ES-I3 (cell line): ENCODE data around the gene PRR23C.

Experiments used
- H3K36me3 ChIP-seq: 2 replicates; pipeline ENCODE4 v1.6.1; 2013; ENCODE audit warnings: mild to moderate bottlenecking, low read length, control low read depth, moderate library complexity; ENCODE audit not compliant: insufficient read depth
- H3K4me1 ChIP-seq: 2 replicates; pipeline ENCODE4 v1.6.1; 2013; ENCODE audit warnings: mild to moderate bottlenecking, control low read depth, low read length; ENCODE audit not compliant: insufficient read depth
- H3K9ac ChIP-seq: 2 replicates; pipeline ENCODE4 v1.6.1; 2013; ENCODE audit warnings: low read depth, mild to moderate bottlenecking, low read length, moderate library complexity
- H3K9me3 ChIP-seq: 2 replicates; pipeline ENCODE4 v1.6.1; 2013; ENCODE audit warnings: mild to moderate bottlenecking, low read length, moderate library complexity; ENCODE audit not compliant: control insufficient read depth, insufficient read depth

The PRR23C gene

GRCh38 chr3:139020868-139021234 lies 23.8 kb downstream of the PRR23C start, which contains the start of gene PRR23B:
TSS of gene PRR23B (minus strand) at chr3:139020926. CDS start at chr3:139020661, 265 bp downstream.
- Histone ChIP-seq H3K9me3 (no peaks in the 10 kb centered on the region), H3K9ac (no peak within 1 kb of the TSS), H3K36me3 (no peaks in the 10 kb centered on the region), H3K4me1 (no peaks in the 10 kb centered on the region)

- no peaks in the 10 kb centered on the region for H3K4me1 ChIP-seq
- H3K9ac ChIP-seq = no peak overlapping the region
- no peaks in the 10 kb centered on the region for H3K36me3 ChIP-seq
- no peaks in the 10 kb centered on the region for H3K9me3 ChIP-seq
Observed at GRCh38 chr3:139020036-139020867, 24.4 kb downstream of the PRR23C start.

DNA sequence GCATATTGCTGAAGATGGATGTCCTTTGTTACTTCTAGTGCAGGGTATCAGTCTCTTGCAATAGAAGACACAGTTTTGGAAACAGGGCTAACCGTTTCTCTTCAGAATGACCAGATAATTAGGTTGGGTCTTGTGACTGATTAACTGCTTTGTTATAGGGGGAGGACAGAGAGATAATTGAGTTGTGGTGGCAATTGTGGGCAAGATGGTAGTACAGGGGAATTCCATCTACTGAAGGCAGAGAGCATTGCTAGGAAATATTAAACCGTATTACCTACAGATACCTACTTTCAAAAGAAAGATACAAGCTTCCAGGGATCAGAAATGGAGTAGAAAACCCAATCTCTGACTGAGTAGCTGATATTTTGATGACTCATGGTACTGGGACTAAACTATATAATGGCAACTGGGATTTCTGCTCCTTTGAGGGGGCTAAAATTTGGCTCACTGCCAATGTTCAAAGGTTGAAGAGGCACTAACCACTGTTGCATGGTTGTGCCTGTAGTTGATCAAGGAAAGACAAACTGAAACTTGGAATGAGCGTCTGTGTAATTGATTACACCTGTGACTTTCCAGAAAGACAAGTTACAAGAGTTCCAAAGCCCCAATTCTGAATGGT lies 28.2 kb downstream of the PRR23C start:
- Histone ChIP-seq H3K4me1 (no peaks in the 10 kb centered on the region), H3K9me3 (no peaks in the 10 kb centered on the region), H3K9ac (no peak overlapping the region), H3K36me3 (no peaks in the 10 kb centered on the region)

- no peak within 1 kb of the TSS for H3K9ac ChIP-seq
- H3K36me3 ChIP-seq = no peaks in the 10 kb centered on the region
- H3K9me3 ChIP-seq = no peaks in the 10 kb centered on the region
- no peaks in the 10 kb centered on the region for H3K4me1 ChIP-seq
Observed at GRCh38 chr3:139006051-139006716, 38.5 kb downstream of the PRR23C start, which contains the start of gene PRR23A. TSS of gene PRR23A (minus strand) at chr3:139006268. CDS start at chr3:139006268, 0 bp downstream.

- H3K4me1 ChIP-seq = no peaks in the 10 kb centered on the region
- no peak overlapping the region for H3K9ac ChIP-seq
- H3K9me3 ChIP-seq = no peaks in the 10 kb centered on the region
- no peaks in the 10 kb centered on the region for H3K36me3 ChIP-seq
Observed at GRCh38 chr3:139005356-139005993, 39.2 kb downstream of the PRR23C start.

DNA sequence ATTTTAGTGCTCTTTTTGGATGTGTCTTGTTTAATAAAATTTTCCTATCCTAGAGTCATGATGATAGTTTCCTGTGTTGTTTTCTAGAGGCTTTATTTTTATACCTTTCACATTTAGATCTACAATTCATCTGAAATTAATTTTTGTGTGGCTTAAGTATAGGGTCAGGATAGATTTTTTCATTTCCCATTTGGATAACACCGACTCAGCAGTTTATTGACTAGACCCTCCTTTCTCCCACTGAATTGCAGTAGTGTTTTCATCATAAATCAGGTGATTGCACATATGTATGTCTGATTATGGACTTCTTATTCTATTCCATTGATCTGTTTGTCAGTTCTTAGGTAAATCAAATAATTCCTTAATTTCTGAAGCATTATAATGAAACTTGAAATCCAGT lies 49.0 kb downstream of the PRR23C start:
- Histone ChIP-seq H3K4me1 (no peaks in the 10 kb centered on the region), H3K9me3 (no peaks in the 10 kb centered on the region)

More for the DNA sequence above, 49.0 kb downstream of the PRR23C start:
- no peaks in the 10 kb centered on the region for H3K36me3 ChIP-seq
- no peak overlapping the region for H3K9ac ChIP-seq
